Stimulated activated CD4-positive, alpha-beta T cell treated with anti-CD3 and anti-CD28 coated beads, TNF-alpha, amount 100 ng/mL, for 1 hour (primary cell): ENCODE data around the gene TSTD2.

Experiments
- DNase-seq, 3 donors: peaks; one replicate each; pipeline ENCODE4 v3.0.0-alpha.2; 2020; ENCODE audit warnings: low read depth in 3 of 3, low spot score in 1 of 3

TSTD2 gene

DNA sequence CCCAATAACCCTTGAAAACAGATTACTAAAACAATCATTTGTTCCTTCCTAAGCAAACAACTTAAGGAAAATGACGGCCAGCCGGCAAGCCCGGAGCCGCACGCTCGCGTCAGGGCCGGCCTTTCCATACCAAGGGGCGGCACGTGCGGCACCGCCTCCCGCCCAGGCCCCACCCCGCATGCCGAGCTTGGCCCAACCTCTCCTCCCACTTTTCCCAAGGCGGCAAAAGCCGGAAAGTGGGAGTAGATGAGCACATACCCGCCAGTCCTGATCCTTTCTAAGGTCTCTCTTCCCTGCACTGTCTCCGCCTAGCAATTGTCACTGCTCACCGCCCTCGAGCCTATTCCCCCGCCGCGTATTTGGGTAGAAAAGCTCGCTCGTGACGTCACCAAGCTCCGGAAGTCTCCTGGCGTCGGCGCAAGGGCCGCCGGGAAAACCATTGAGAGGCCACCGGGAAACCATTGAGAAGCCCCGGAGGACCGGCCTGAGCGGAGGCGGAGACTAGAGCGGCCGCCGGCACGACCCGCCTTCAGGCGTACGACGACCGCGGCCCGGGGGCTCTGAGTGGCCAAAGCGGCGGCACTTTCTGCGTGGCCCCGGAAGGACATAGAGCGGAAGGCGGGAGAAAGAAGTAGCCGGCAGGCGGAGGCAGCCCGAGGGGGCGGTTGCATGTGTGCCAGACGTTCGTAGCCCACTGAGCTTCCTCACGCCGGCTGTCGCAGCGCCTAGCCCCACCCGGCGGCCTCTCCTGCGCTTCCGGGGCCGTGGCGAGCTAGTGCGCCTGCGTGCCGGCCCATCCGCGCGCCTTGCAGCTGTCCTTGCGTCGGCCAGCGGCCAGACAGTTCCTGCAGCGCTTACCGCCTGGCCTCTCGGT lies at the start of gene TSTD2, which contains the start of gene NCBP1:
TSS of gene TSTD2 (minus strand) at position 384 of the 874 bp plus-strand sequence. CDS start 5,806 bp downstream, outside the sequence.
TSS of gene NCBP1 (plus strand) at position 837 of the 874 bp plus-strand sequence. CDS start 61 bp downstream, outside the sequence.
- DNase-seq = peak; percentile 87 to 90 (median 88)

DNA sequence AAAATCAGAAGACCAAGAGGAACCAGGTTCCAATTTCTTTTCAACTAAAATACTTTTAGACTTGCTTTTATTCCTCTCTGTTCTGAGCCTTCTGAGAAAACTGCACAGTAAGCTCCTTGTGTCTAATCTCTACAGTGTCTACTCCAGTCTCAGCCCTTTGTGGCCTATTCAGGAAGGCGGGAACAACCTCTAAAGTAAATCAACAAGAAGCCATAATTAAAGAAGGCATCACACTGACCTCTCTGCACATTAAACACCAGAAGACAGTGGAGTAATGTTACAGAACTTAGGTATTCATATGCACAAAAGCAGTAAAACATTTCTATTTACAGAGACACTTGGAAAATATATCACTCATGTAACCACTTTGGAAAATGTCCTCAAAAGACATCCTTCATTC lies 49.1 kb upstream of the TSTD2 start:
- DNase-seq = no peak

DNA sequence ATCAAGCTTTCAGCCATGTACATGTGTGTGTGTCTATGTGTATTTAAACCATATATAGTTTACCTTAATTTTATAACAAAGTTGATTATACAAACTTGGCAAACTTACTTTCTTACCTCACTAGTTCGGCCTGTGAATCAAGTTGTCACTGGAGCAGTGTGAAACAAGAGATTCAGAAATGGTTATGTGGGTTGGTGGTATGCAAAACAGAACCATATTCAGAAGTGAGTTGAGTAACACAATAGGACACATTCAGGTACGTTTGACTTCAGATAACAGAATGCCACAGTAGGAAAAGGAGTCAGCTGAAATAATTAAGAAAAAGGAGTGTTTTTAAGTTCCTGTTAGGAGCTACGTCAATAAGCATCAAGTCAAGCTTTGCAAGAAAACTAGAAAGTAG lies 42.5 kb upstream of the TSTD2 start:
- DNase-seq = no peak

DNA sequence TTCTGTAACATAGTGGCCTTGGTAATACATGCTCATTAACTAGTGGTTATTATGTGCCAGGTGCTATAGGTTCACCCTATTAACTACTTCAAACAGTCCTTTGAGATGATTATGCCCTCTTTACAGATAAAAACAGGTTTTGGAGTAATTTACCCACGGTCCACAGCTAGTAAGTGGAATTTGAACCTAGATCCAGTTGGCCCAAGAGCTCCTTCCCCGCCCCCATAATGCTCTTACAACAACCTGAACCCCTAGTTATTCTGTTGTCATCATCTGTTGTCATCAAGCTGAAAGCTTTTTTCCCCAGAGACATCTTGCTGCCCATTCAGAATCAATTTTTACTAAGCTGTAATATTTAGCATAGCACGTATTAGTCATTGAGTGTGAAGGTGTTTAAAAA lies 40.8 kb upstream of the TSTD2 start:
- no peak for DNase-seq

DNA sequence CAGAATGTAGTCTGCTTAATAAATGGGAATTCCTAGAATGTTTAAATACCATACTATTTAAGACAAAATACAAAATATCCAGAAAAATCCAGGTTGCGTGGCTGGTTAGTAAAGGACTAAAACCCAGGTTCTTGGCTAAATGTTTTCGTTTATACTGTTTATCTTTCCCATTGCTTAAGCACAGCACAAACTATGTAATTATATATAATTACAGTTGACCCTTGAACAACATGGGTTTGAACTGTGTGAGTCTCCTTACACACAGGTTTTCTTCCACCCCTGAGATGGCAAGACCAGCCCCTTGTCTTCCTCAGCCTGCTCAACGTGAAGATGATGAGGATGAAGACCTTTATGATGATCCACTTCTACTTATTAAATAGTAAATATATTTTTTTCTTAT lies 39.2 kb upstream of the TSTD2 start:
- DNase-seq = no peak

DNA sequence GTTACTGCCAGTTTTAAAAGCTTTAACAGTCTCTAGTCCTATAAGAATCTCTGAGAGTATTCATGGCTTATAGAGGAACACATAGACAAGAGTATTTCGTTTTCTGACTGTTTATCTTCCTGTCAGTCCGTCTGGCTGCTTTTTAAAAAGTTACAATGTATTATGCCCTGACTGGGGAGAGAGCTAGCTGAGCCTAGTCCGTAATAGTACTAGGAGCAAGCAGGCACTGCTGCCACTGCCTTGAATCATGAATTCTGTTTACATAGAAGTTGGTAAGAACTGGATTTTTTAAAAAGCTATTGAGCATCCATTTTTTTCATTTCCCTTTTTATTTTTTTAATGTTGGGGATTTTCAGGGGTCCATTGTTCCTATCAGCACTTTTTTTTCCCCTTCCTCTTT lies 37.4 kb upstream of the TSTD2 start:
- DNase-seq = no peak

DNA sequence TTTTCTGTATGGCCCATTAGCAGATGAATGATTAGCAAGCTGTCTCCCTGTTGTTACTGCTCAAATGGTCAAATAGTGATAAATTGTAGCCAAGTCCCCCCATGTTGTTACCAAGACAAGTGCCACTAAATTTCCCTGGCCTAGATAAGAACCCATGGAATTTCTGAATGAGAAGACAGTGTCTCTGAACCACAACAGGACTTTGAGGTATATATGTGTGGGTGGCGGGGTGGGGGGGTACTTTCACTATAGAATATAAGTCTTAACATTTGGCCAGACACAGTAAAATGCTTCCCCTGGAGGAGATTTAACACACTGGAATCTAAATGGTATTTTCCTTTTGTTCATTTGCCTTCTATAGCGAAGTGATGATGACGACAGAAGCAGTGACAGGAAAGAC lies 35.3 kb upstream of the TSTD2 start:
- DNase-seq = no peak

DNA sequence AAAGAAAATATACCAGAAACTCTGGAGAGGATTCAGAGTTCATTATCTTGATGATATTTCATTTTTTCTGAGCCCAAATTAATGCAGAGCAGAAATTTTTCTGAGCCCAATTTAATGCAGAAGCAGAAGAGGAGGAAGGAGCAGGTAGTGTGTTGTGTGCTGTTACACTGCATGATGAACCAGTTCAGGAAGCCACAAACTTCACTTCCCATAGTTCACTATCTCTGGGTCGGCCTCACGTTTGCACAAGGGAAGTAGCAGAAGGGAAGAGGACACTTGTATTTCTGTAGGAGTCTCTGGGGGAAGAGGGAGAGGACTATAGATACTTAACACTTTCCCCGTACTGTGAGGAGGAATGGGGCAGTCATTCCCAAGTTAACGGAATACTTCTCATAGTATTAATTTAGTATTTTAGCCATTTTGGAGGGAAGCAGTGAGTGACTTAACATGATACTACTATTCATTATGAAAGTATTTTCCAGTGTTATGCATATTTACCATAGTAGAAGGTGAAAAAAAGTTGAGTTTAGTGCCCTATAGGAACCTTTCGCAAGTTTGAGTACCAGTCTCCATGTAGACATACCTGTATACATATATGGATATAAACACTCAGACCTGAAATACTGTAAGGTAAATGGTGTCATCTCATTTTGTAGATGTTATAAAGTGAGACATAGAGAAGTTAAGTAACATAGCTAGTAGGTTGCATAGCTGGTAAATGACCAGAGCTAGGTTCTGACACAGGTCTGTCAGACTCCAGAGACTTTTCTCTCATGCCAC lies 33.9 kb upstream of the TSTD2 start:
- no peak for DNase-seq

DNA sequence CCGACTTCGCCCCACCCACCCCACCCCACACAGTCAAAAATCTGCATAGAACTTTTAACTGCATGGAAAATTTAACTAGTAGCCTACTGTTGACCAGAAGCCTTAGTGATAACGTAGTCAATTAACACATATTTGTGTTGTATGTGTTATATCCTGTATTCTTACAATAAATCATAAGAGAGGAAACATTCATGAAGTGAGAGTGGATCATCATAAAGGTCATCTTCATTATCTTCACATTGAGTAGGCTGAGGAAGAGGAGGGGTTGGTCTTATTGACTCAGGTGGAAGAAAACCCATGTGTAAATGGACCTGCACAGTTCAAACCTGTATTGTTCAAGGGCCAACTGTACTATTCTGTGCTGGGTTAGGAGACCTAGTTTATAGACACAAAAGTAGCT lies 32.6 kb upstream of the TSTD2 start:
- DNase-seq = no peak

DNA sequence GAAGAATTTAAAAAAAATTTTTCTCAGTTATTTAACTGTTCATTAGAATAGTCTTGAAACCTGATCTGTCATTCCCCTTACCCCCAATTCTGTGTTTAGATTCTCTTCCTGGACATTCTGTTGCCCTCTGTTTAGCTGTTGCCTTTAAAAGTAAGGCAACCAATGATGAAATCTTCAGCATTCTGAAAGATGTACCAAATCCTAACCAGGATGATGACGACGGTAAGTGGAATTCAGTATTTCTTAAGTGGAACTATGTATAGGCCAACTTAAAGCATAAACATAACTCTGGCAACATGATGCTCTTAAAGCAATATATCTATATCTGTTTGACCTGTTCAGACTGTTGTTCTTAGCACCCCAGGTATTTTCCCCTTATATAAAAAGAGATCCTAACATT lies 27.7 kb upstream of the TSTD2 start:
- no peak for DNase-seq

DNA sequence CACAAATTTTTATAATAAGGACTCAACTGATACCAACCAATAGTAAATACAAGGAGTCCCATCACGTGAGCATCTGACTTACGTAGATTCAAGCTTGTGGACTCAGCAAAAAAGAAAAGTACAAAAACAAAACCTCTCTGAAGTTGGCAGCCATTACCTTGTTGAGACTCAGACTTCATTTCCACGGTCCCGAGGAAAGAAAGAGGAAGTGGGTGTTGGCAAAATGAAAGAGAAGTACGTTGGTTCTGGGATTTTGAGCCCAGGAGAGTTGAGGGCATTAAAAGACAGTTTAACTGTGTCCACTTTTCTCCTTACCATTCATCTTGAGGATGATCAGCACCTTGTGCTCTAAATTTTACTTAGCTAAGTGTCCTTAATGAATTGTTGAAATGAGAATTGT lies 27.2 kb upstream of the TSTD2 start:
- DNase-seq = no peak

DNA sequence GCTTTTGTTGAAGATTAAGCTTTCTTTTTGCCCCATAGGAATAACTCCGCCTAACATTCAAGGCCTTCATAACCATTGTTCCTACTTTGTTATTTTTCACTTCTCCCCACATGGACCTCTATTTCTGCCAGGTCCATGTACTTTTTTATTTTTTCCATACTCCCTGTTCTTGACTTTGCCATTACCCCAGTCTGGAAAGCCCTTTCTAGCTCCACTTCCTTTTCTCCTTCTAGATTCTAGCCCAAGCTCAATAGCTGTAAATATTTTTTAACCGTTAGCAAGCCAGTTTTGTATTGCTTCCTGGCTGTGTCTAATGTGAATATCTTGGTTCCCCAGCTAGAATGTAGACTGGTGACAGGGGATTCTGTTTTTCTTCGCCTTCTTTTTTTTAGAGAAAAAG lies 26.6 kb upstream of the TSTD2 start:
- no peak for DNase-seq

DNA sequence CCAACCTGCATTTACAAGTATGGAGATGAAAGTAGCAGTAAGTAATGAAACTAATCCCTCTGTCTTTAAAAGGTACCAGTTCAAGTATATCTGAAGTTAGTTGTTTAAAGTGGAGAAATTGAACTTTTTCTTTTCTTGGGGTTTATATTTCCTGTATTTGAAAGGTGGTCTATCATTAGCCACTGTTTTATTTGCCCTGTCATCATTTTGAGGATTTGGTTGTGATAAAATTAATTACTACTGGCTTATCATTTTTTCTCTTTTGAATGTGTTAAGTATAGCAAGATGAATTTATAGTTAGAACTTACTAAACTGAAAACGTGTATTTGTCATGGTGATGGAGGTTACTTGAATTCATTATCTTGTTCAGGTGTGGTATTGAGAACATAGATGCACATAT lies 25.5 kb upstream of the TSTD2 start:
- no peak for DNase-seq

DNA sequence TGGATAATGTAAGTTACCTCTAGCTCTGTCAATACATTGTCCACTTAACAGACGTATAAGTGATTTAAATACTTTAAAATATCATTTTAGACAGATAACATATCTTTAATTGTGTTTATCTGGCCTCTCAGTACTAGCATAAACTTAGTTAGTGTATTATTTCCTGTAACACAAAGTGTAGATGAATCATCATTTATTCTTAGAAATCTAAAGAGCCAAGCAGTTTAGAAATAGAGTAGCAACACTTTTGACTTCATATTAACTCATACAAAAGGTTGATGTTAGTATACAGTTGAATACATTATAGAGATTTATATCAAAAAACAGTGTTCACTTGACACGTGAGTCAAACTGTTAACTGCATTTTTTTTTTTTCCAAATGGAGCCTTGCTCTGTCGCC lies 18.5 kb upstream of the TSTD2 start:
- no peak for DNase-seq

DNA sequence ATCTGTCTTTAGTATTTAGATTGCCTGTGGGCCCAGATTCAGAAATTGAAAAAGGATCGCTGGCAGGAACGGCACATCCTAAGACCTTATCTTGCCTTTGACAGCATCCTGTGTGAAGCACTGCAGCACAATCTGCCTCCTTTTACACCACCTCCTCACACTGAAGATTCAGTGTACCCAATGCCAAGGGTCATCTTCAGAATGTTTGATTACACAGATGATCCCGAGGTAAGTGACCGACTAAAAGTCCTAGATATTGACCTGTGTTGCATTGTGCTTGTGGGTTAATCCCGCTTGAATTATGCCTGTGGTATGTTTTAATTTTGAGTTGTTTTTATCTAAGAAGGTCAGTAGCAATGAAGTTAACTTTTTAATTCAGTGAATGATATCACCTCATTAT lies 14.8 kb upstream of the TSTD2 start:
- no peak for DNase-seq

DNA sequence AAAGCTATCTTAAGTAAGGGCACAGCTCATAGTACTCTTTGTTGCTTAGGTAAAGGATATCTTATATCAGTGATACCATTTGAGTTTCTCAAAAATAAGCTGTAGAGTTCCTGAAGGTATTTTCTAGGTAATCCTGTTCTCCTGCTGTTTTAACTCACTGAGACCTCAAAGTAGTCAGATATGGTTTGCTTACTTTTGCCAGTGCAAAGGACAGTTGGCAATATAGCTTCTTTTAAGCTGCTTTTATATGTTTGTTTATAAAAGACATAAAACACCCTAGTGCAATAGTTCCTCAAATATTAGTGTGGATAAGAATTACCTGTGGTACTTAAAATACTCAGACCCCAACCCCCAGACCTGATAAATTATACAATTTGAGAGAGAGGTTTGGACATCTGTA lies 12.6 kb upstream of the TSTD2 start:
- DNase-seq = no peak

DNA sequence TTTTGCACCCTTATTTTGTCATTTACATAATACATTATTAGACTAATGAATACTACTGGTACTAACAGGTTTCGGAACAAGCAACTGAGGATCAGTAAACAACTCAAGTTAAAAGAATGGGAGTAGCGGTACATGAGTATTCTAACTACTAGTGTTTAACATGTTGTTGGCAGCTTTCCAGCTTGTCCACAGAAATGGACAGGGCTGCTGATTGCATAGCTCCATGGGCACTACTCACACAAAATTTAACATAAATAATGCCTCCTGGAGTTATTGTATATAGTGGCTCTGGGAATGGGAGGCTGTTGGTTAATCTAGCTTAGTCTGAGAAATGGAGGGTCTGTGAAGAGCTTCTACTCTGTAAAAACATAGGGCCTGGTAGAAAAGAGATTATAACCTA lies 7.2 kb upstream of the TSTD2 start:
- no peak for DNase-seq

DNA sequence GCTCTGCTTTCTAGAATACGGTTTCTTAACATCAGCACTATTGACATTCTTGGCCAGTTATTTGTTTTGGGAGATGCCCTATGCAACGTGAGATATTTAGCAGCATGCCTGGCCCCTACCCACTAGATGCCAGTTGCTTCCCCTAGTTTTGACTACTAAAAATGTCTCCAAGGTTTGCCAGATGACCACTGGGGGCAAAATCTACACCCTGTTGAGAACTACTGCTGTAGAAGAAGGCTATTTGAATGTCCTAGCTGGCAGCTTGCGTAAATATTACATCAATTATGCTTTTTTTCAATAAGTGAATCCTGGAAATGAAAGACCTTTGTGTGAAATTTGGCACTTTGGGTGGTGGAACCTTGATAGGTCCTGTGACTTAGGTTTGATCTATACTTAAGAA lies 5.5 kb upstream of the TSTD2 start:
- DNase-seq = no peak

DNA sequence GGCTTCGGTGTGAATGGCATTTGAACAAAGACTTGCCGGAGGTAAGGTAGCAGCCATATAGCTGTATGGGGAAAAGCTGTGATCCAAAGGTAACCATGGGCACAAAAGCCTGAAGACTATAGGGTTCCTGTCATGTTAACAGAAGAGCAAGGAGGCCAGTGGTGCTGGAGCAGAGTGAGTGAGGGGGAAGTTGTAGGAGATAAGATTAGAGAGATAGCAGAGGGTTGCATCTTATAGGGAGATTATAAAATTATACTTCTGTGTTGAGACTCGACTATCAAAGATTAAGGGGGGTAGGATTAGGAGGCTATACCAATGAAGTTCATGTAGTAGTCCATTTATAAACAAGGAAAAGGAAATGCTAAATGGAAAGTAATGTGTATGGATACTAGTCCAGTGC lies 3.7 kb upstream of the TSTD2 start:
- DNase-seq = no peak

DNA sequence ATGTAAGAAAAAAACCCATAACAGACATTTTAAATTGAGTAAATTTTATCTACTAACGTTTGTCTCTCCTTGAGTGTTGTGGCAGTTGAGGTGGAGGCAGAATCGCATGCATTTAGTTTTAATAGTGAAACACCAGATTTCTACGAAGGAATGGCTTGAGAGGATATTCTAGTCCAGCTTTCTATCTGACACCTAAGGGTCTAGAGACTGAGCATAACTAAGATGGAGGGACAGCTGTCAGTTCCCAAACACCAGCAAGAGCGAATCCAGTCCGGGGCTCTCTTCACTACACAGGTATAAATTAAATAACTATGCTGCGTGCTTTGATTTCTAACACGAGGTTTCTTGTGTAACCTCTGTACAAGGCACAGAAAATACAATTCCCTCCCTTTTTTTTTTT lies 1.9 kb upstream of the TSTD2 start:
- no peak for DNase-seq

DNA sequence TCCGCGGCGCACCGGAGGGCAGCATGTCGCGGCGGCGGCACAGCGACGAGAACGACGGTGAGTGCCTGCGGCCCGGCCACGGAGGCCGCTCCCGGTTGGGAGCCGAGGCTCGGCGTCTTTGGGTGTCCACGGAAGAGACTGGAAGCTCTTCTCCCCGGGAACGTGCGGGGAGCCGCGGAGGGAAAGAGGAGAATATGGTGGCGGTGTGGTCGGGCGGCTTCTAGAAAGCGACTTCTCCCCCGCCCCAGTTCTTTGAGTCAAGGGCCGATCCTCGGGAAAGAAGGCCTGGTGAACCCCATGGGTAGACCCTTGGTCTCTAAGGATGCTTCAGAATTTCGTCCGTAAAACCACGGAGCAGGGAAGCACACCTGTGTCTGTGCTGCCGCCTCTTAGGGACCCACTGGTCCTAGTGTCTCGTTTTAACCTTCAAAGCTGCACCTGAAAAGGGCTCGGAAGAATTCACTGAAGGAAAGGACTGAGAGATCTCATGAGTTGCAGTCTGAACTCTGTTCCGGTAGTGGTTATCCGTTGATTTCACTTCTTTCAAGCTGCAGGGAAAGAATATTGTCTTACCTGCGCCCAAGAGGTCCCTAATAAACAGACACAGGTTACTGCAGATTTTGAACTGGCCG lies 807 bp upstream of the TSTD2 start:
- no peak for DNase-seq
